GM23248 (cell line): ENCODE measurements around the gene PLA2G2F. TPM values are rescaled to one million over a fixed set of nuclear protein-coding genes. Genes with fewer than 3 reads are reported as not detected.

Experiments
- DNase-seq: peaks from one replicate; pipeline ENCODE4 v3.0.0-alpha.2; 2015
- H2AFZ ChIP-seq: fragments of 200-600 bp; sonication (generic); 2 replicates; pipeline ENCODE4 v1.6.1; 2016; ENCODE audit warnings: antibody characterized with exemption
- H3F3A ChIP-seq: fragments of 200-600 bp; sonication (generic); 2 replicates; pipeline ENCODE4 v1.6.1; 2016; ENCODE audit warnings: mild to moderate bottlenecking, antibody characterized with exemption, mixed run types; ENCODE audit not compliant: insufficient read depth
- H3K27ac ChIP-seq: fragments of 200-600 bp; sonication (generic); 2 replicates; pipeline ENCODE4 v1.5.1; 2016; ENCODE audit warnings: mild to moderate bottlenecking
- H3K27me3 ChIP-seq: fragments of 200-600 bp; sonication (generic); replicated peaks from 2 replicates; pipeline ENCODE4 v1.6.1; 2016; ENCODE audit warnings: mild to moderate bottlenecking; ENCODE audit not compliant: insufficient read depth
- H3K36me3 ChIP-seq: fragments of 200-600 bp; sonication (generic); 2 replicates; pipeline ENCODE4 v1.6.1; 2016; ENCODE audit warnings: low read depth, mild to moderate bottlenecking
- H3K4me1 ChIP-seq: fragments of 200-600 bp; sonication (generic); 2 replicates; pipeline ENCODE4 v1.6.1; 2016; ENCODE audit warnings: mild to moderate bottlenecking; ENCODE audit not compliant: insufficient read depth
- H3K4me2 ChIP-seq: fragments of 200-600 bp; sonication (generic); one replicate; pipeline ENCODE4 v1.6.1; 2016; ENCODE audit warnings: mild to moderate bottlenecking; ENCODE audit not compliant: unreplicated experiment
- H3K4me3 ChIP-seq: fragments of 200-600 bp; sonication (generic); 2 replicates; pipeline ENCODE4 v1.5.1; 2016; ENCODE audit warnings: mild to moderate bottlenecking
- H3K79me2 ChIP-seq: fragments of 200-600 bp; sonication (generic); 2 replicates; pipeline ENCODE4 v1.6.1; 2016; ENCODE audit warnings: mild to moderate bottlenecking; ENCODE audit not compliant: insufficient read depth
- H3K9ac ChIP-seq: fragments of 200-600 bp; sonication (generic); 2 replicates; pipeline ENCODE4 v1.6.1; 2016; ENCODE audit warnings: mild to moderate bottlenecking
- H3K9me2 ChIP-seq: fragments of 200-600 bp; sonication (generic); 2 replicates; pipeline ENCODE4 v1.6.1; 2016; ENCODE audit warnings: mixed run types, mild to moderate bottlenecking, moderate library complexity; ENCODE audit not compliant: insufficient read depth
- H3K9me3 ChIP-seq: fragments of 200-600 bp; sonication (generic); one replicate; pipeline ENCODE4 v1.6.1; 2017; ENCODE audit warnings: low read depth
- H4K20me1 ChIP-seq: fragments of 200-600 bp; sonication (generic); 2 replicates; pipeline ENCODE4 v1.6.0; 2016; ENCODE audit not compliant: insufficient read depth
- EZH2 ChIP-seq: fragments of 200-600 bp; sonication (generic); IDR thresholded peaks from 2 replicates; pipeline ENCODE4 v1.6.1; 2018; ENCODE audit warnings: antibody characterized with exemption, mild to moderate bottlenecking; ENCODE audit not compliant: insufficient read depth, poor library complexity, severe bottlenecking
- EZH2phosphoT487 ChIP-seq: fragments of 200-600 bp; sonication (generic); IDR thresholded peaks from 2 replicates; pipeline ENCODE4 v1.6.1; 2018; ENCODE audit warnings: antibody characterized with exemption, moderate library complexity, mild to moderate bottlenecking, low read depth; ENCODE audit not compliant: insufficient read depth
- WGBS, 2 experiments: methylation state at CpG; one replicate each; pipeline ENCODE4 v1.1.6; 2015 to 2017; ENCODE audit warnings: low lambda C conversion rate in 2 of 2, low coverage in 1 of 2; ENCODE audit errors: missing lambda C conversion rate in 2 of 2; 5-methylcytosine and 5-hydroxymethylcytosine counted together
- in situ Hi-C: fragments of 300-500 bp; cut with MboI; formaldehyde crosslinking; loops from 2 replicates; pipeline ENCODE4 v1.15.0; 2020
- polyA plus RNA-seq: library from polyadenylated mRNA; unstranded; fragments of >200 nt; fragmentation: Nextera tagmentation; extraction: Ambion mirVana; gene quantifications from 2 replicates; pipeline ENCODE4 v1.2.1, GENCODE V29; 2016
- total RNA-seq: library from RNA; depleted of rRNA; stranded (reverse); fragments of >200 nt; shearing (Covaris generic); gene quantifications from 2 replicates; pipeline ENCODE4 v1.2.3, GENCODE V29; 2014

The PLA2G2F gene
- total and polyA plus RNA-seq, 2 experiments from 2014 or later, result not detected

DNA sequence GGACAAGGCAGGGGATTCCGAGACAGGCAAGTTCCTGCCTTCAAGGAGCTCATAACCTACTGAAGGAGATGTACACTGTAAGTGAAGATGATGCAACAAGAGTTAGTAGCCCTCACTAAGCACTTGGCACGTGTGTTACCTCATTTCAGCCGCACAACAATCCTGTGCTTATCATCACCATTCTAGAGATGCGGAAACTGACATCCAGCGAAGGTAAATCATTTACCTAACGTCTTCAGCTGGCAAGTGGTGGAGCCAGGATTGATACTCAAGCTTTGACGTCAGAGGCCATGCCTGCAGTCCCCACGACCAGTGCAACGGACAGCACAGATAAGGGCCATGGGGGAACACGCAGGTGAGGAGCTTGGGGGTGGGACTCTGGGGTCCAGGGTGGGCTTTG is 43.9 kb downstream of the PLA2G2F start:
- 59 to 62% methylated on average over 10 of the region's 10 CpGs for WGBS, 2 experiments
- Histone ChIP-seq H3K4me2 (no peak overlapping the region), H3K4me1 (no peaks in the 10 kb centered on the region), H3K27ac (no peak overlapping the region), H3K9me3 (no peaks in the 10 kb centered on the region), H4K20me1 (no peaks in the 10 kb centered on the region), H3K27me3 (peaks cover 71% of the 10 kb centered on the region), H3K79me2 (no peaks in the 10 kb centered on the region), H3K4me3 (no peak overlapping the region), H3K9ac (no peak overlapping the region), H3F3A (no peaks in the 10 kb centered on the region), H2AFZ (no peak overlapping the region), H3K36me3 (no peaks in the 10 kb centered on the region), H3K9me2 (no peaks in the 10 kb centered on the region)
- DNase-seq, result no peak
- TF ChIP-seq EZH2 (no peak), EZH2phosphoT487 (no peak)
- in situ Hi-C loops, result no loop called here

DNA sequence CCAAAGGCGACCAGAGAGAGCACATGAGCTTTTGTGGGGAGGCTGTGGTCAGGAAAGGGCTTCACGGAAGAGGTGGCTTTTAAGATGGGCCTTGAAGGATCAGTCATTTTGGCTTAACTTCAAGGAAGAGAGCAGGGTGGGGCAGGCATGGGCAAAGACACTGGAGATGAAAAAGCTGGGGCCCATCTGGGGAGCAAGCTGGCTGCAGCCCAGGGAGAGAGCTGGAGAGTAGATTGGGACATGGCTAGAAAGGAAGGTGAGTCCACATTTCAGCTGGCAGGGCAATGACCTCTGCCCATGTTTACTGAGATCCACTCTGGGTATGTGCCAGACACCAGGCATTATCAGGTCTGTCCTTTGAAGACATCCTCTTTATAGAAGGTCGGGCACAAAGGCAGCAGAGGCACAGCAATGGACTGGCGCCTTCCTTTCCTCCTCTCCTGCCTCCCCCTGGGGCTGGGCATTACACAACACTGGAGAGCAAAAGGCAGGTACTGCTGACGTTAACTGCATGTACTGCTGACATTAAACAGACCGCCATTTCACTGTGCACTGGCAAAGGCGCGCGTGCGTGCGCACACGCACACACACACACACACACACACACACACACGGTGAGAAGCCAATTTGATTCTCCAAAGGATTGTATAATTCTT is 44.6 kb downstream of the PLA2G2F start:
- Histone ChIP-seq H3K79me2 (no peaks in the 10 kb centered on the region), H4K20me1 (no peaks in the 10 kb centered on the region), H2AFZ (no peak overlapping the region), H3K27me3 (peaks cover 73% of the 10 kb centered on the region), H3K9me2 (no peaks in the 10 kb centered on the region), H3F3A (no peaks in the 10 kb centered on the region), H3K27ac (no peak overlapping the region), H3K4me1 (no peaks in the 10 kb centered on the region), H3K4me2 (no peak overlapping the region), H3K4me3 (no peak overlapping the region), H3K9ac (no peak overlapping the region), H3K36me3 (no peaks in the 10 kb centered on the region), H3K9me3 (no peaks in the 10 kb centered on the region)
- 73 to 75% methylated on average over 13 of the region's 13 CpGs for WGBS, 2 experiments
- TF ChIP-seq EZH2phosphoT487, result no peak
- TF ChIP-seq EZH2, result no peak
- in situ Hi-C loops, result no loop called here
- DNase-seq, result no peak

DNA sequence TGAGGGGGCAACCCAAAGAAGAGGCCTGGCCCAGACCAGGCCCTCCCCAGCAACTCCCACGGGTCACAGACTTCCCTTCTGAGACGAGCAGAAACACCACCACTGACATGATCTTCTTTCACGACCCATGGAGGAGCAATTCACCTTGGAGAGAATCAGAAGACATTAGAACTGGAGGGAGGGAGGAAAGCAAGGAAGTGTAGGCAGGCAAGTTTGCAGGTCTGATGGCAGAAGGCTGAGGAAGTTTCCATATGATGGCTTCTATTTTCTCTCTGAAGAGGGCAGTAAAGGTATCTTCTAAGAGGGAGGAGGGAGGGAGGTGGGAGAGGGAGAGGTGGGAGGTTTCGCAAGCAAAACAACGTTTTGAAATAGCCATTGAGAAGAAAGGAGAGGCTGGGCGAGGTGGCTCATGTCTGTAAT is 45.4 kb downstream of the PLA2G2F start:
- H3K4me1 ChIP-seq, result no peaks in the 10 kb centered on the region
- no peak for TF ChIP-seq EZH2phosphoT487
- TF ChIP-seq EZH2, result no peak
- no peak overlapping the region for H3K9ac ChIP-seq
- no peaks in the 10 kb centered on the region for H3K9me2 ChIP-seq
- in situ Hi-C loops, result no loop called here
- H4K20me1 ChIP-seq, result no peaks in the 10 kb centered on the region
- no peak for DNase-seq
- no peaks in the 10 kb centered on the region for H3F3A ChIP-seq
- H3K4me2 ChIP-seq, result no peak overlapping the region
- no peak overlapping the region for H3K27ac ChIP-seq
- H2AFZ ChIP-seq, result no peak overlapping the region
- no peak overlapping the region for H3K4me3 ChIP-seq
- H3K36me3 ChIP-seq, result no peaks in the 10 kb centered on the region
- H3K79me2 ChIP-seq, result no peaks in the 10 kb centered on the region
- peaks cover 80% of the 10 kb centered on the region for H3K27me3 ChIP-seq
- 50 to 62% methylated on average over 5 to 6 of the region's 6 CpGs for WGBS, 2 experiments
- no peaks in the 10 kb centered on the region for H3K9me3 ChIP-seq

DNA sequence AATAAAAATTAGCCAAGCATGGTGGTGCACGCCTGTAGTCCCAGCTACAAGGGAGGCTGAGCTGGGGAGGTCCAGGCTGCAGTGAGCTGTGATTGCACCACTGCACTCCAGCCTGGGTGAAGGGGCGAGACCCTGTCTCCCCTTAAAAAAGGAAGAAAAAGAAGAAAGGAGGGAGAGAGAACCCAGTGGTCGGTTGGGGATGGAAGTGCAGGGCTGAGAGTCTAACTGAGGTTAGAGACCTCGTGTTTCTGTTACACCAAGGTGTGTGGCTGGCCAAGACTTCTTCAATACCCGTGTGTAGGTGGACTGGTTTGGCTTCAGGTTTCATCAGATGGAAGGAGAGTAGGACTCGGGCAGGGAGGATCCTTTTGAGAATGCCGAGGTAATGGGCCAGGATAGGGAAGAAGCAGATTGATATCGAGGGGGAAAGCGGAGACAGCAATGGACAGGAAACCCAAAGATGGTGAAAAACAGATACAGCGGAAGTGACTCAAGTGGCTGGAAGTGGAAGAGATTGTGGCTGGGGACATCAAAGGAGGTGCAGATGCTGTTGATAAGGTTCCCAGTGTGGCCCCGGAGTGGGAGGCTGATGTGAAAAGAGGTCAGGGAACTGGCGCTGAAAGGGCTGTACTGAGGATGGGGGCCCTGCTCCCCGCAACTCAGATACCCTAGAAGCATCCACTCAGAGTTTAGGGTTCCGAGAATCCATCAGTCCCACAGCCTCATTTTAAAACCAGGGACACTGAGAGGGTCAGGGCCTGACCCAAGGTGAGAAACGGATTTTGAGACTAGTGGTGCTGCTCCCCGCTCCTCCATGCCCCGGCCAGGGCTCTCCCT is 46.1 kb downstream of the PLA2G2F start:
- H3F3A ChIP-seq, result no peaks in the 10 kb centered on the region
- H3K79me2 ChIP-seq, result no peaks in the 10 kb centered on the region
- 78 to 85% methylated on average over 16 to 17 of the region's 17 CpGs for WGBS, 2 experiments
- H3K9ac ChIP-seq, result no peak overlapping the region
- TF ChIP-seq EZH2phosphoT487 (no peak), EZH2 (no peak)
- H3K27ac ChIP-seq, result no peak overlapping the region
- no peaks in the 10 kb centered on the region for H3K9me2 ChIP-seq
- no peaks in the 10 kb centered on the region for H3K36me3 ChIP-seq
- peaks cover 81% of the 10 kb centered on the region for H3K27me3 ChIP-seq
- in situ Hi-C loops, result no loop called here
- no peak for DNase-seq
- H3K9me3 ChIP-seq, result no peaks in the 10 kb centered on the region
- no peak overlapping the region for H3K4me2 ChIP-seq
- H3K4me1 ChIP-seq, result no peaks in the 10 kb centered on the region
- H4K20me1 ChIP-seq, result no peaks in the 10 kb centered on the region
- H2AFZ ChIP-seq, result no peak overlapping the region
- H3K4me3 ChIP-seq, result no peak overlapping the region
